GM12878 (cell line): ENCODE results near the gene ANKS4B. TPM values are rescaled to one million over a fixed set of nuclear protein-coding genes. Genes with fewer than 3 reads are reported as not detected.

Experiments used
- ATAC-seq: fragments of 200-7000 bp; cut with Tn5 transposase; 3 replicates; pipeline ENCODE4 v1.9.1; 2020; ENCODE audit warnings: mild to moderate bottlenecking, moderate library complexity
- BruUV-seq: library from RNA; stranded (reverse); fragments of 400-500 nt; replicated peaks from 2 replicates; lab custom pipeline; 2021; lab: Mats Ljungman, UMichigan
- CTCF ChIA-PET: fragments of 300-600 bp; sonication (Branson Sonifier 250); formaldehyde crosslinking; extraction: SDS; loops from one replicate; lab custom pipeline; 2021; ENCODE audit warnings: inconsistent platforms; lab: Yijun Ruan, JAX
- POLR2A ChIA-PET: fragments of 350-600 bp; formaldehyde crosslinking; extraction: SDS; loops from one replicate; lab custom pipeline; 2021; ENCODE audit warnings: inconsistent platforms; lab: Charles Lee
- RAD21 ChIA-PET: fragments of 300-600 bp; sonication (Branson Sonifier 250); formaldehyde crosslinking; loops from one replicate; lab custom pipeline; 2023; ENCODE audit warnings: antibody characterized with exemption; ENCODE audit not compliant: unreplicated experiment; lab: Charles Lee
- SMC1A ChIA-PET: fragments of 300-600 bp; sonication (Branson Sonifier 250); formaldehyde crosslinking; loops from one replicate; lab custom pipeline; 2023; ENCODE audit not compliant: unreplicated experiment, uncharacterized antibody; lab: Charles Lee
- DNase-seq: peaks from one replicate; pipeline ENCODE4 v3.0.0-alpha.2; 2011; ENCODE audit warnings: low read depth, low spot score
- FAIRE-seq: peaks from 3 replicates; lab custom pipeline; 2011; peaks lifted over from hg19 to GRCh38; lab: Jason Lieb, UNC
- H2AFZ ChIP-seq: 2 replicates; pipeline ENCODE4 v1.6.0; 2011; ENCODE audit warnings: low read depth, low read length, control low read depth; ENCODE audit not compliant: control insufficient read depth
- H3K27ac ChIP-seq: 2 replicates; pipeline ENCODE4 v1.5.1; 2011; ENCODE audit warnings: control low read depth; ENCODE audit not compliant: control insufficient read depth, insufficient read depth
- H3K27me3 ChIP-seq, 2 experiments: replicated peaks in 1 of 2; 2 replicates each; pipeline versions ENCODE4 v1.6.0 to v1.6.1; 2011; ENCODE audit warnings: low read length in 1 of 2; ENCODE audit not compliant: control insufficient read depth in 2 of 2, insufficient read depth in 2 of 2
- H3K36me3 ChIP-seq, 2 experiments: 2 replicates each; pipeline ENCODE4 v1.5.1; 2011; ENCODE audit warnings: low read length in 1 of 2; ENCODE audit not compliant: control insufficient read depth in 2 of 2, insufficient read depth in 2 of 2
- H3K4me1 ChIP-seq: 2 replicates; pipeline ENCODE4 v1.6.1; 2011; ENCODE audit warnings: mild to moderate bottlenecking, low read length, moderate library complexity, mixed read lengths; ENCODE audit not compliant: control insufficient read depth, insufficient read depth
- H3K4me2 ChIP-seq: 2 replicates; pipeline ENCODE4 v1.6.0; 2011; ENCODE audit warnings: control low read depth; ENCODE audit not compliant: control insufficient read depth, insufficient read depth
- H3K4me3 ChIP-seq: fragments of 200-600 bp; sonication (generic); 2 replicates; pipeline ENCODE4 v1.5.1; 2016
- H3K79me2 ChIP-seq: 2 replicates; pipeline ENCODE4 v1.6.0; 2011; ENCODE audit warnings: low read length; ENCODE audit not compliant: control insufficient read depth, insufficient read depth
- H3K9ac ChIP-seq: 2 replicates; pipeline ENCODE4 v1.8.0; 2011; ENCODE audit warnings: low read length, control low read depth, mixed read lengths; ENCODE audit not compliant: control insufficient read depth, insufficient read depth
- H3K9me3 ChIP-seq: replicated peaks from 3 replicates; pipeline ENCODE4 v1.5.1; 2011; ENCODE audit warnings: mild to moderate bottlenecking, low read length; ENCODE audit not compliant: control insufficient read depth, insufficient read depth
- H4K20me1 ChIP-seq: 2 replicates; pipeline ENCODE4 v1.6.0; 2011; ENCODE audit not compliant: control insufficient read depth, insufficient read depth
- CHD2 ChIP-seq: IDR thresholded peaks from 2 replicates; pipeline ENCODE4 v1.6.1; 2011; ENCODE audit warnings: low read depth, low read length, improper control_type of control experiment, borderline replicate concordance
- DPF2 ChIP-seq: fragments of 450-650 bp; IDR thresholded peaks from 2 replicates; pipeline ENCODE4 v1.6.1; 2017; ENCODE audit warnings: mild to moderate bottlenecking
- EP300 ChIP-seq, 2 experiments: fragments of 150-350 bp in 1 of 2; IDR thresholded peaks; 2 replicates each; pipeline ENCODE4 v1.6.1; 2011 to 2012; ENCODE audit warnings: low read depth in 2 of 2, low read length in 2 of 2, borderline replicate concordance in 1 of 2, improper control_type of control experiment in 1 of 2, inconsistent platforms in 1 of 2; ENCODE audit not compliant: control insufficient read depth in 1 of 2
- IKZF1 ChIP-seq: fragments of 450-650 bp; conservative IDR thresholded peaks from 2 replicates; pipeline ENCODE4 v1.6.1; 2017; ENCODE audit warnings: antibody characterized with exemption, mild to moderate bottlenecking
- IKZF2 ChIP-seq, 2 experiments: fragments of 450-650 bp; IDR thresholded peaks; 2 replicates each; pipeline ENCODE4 v1.6.1; 2017; ENCODE audit warnings: mild to moderate bottlenecking in 2 of 2, moderate library complexity in 2 of 2
- MTA2 ChIP-seq: fragments of 450-650 bp; IDR thresholded peaks from 2 replicates; pipeline ENCODE4 v1.6.1; 2016; ENCODE audit warnings: low read depth, mild to moderate bottlenecking, moderate library complexity
- MXI1 ChIP-seq: fragments of 150-350 bp; IDR thresholded peaks from 2 replicates; pipeline ENCODE4 v1.6.1; 2011; ENCODE audit warnings: low read depth, mild to moderate bottlenecking, inconsistent platforms, low read length, improper control_type of control experiment
- PAX5 ChIP-seq: IDR thresholded peaks from 2 replicates; pipeline ENCODE4 v1.6.1; 2011; ENCODE audit warnings: low read depth, low read length, borderline replicate concordance
- POU2F2 ChIP-seq: IDR thresholded peaks from 3 replicates; pipeline ENCODE4 v1.6.1; 2011; ENCODE audit warnings: low read depth, mild to moderate bottlenecking, low read length, borderline replicate concordance
- RAD51 ChIP-seq: fragments of 450-650 bp; IDR thresholded peaks from 2 replicates; pipeline ENCODE4 v1.6.1; 2016; ENCODE audit warnings: moderate library complexity, mild to moderate bottlenecking, inconsistent platforms
- SPI1 ChIP-seq: IDR thresholded peaks from 2 replicates; pipeline ENCODE4 v1.6.1; 2011; ENCODE audit warnings: low read depth, mild to moderate bottlenecking, low read length, moderate library complexity, borderline replicate concordance; ENCODE audit not compliant: insufficient read depth
- ZNF274 ChIP-seq: IDR thresholded peaks from one replicate; pipeline ENCODE4 v1.8.0; 2011; ENCODE audit not compliant: insufficient read length, insufficient read depth
- WGBS: methylation state at CpG from one replicate; pipeline ENCODE4 v1.1.6; 2016; ENCODE audit warnings: low lambda C conversion rate; ENCODE audit not compliant: insufficient replicate concordance, insufficient coverage; ENCODE audit errors: missing lambda C conversion rate; 5-methylcytosine and 5-hydroxymethylcytosine counted together
- in situ Hi-C: fragments of 300-500 bp; cut with MboI; formaldehyde crosslinking; loops from 9 replicates; pipeline ENCODE4 v1.14.3; 2018; ENCODE audit warnings: mixed read lengths
- intact Hi-C: fragments of 100-400 bp; cut with micrococcal nuclease; formaldehyde crosslinking; loops from one replicate; pipeline ENCODE4 v1.14.2; 2022; ENCODE audit not compliant: unreplicated experiment
- polyA plus RNA-seq, 11 experiments: library from polyadenylated mRNA; depleted of rRNA in 4 of 11; unstranded in 6 of 11; stranded (reverse) in 5 of 11; fragments of >200 nt; fragmentation: Nextera tagmentation in 4 of 11; fragmentation: Illumina TruSeq in 1 of 11; extraction: Ambion mirVana in 4 of 11; extraction: Trizol in 1 of 11; gene quantifications; 1 replicate in 1 of 11; 2 replicates in 10 of 11; pipeline versions ENCODE4 v1.2.1 to v1.2.3, GENCODE V29; 2011 to 2016; ENCODE audit warnings: inconsistent platforms in 2 of 11, missing spikeins in 2 of 11, low read depth in 1 of 11
- total RNA-seq, 4 experiments: library from RNA; depleted of rRNA in 3 of 4; stranded (reverse); fragments of >200 nt in 3 of 4; fragmentation: Illumina TruSeq in 1 of 4; extraction: Trizol in 1 of 4; gene quantifications; 2 replicates each; pipeline versions ENCODE4 v1.2.1 to v1.2.3, GENCODE V29; 2013 to 2021
- TF ChIP-seq, protein P1 (sequence below): fragments of 450-650 bp; formaldehyde crosslinking; IDR thresholded peaks from 2 replicates; pipeline ENCODE4 v1.4.0; 2022; ENCODE audit warnings: mild to moderate bottlenecking, moderate library complexity
- TF ChIP-seq, protein P2 (sequence below): fragments of 450-650 bp; IDR thresholded peaks from 2 replicates; pipeline ENCODE4 v1.6.1; 2016; ENCODE audit warnings: mild to moderate bottlenecking
- TF ChIP-seq, protein P3 (sequence below): fragments of 450-650 bp; IDR thresholded peaks from 2 replicates; pipeline ENCODE4 v1.6.1; 2014; ENCODE audit warnings: mild to moderate bottlenecking

Gene ANKS4B
- total and polyA plus RNA-seq, 10 of the 15 experiments (the other 5 are each of a cell fraction or from before 2014, with no cell fraction given): 0.01 to 0.11 (median 0.05) TPM; not detected in 6

DNA sequence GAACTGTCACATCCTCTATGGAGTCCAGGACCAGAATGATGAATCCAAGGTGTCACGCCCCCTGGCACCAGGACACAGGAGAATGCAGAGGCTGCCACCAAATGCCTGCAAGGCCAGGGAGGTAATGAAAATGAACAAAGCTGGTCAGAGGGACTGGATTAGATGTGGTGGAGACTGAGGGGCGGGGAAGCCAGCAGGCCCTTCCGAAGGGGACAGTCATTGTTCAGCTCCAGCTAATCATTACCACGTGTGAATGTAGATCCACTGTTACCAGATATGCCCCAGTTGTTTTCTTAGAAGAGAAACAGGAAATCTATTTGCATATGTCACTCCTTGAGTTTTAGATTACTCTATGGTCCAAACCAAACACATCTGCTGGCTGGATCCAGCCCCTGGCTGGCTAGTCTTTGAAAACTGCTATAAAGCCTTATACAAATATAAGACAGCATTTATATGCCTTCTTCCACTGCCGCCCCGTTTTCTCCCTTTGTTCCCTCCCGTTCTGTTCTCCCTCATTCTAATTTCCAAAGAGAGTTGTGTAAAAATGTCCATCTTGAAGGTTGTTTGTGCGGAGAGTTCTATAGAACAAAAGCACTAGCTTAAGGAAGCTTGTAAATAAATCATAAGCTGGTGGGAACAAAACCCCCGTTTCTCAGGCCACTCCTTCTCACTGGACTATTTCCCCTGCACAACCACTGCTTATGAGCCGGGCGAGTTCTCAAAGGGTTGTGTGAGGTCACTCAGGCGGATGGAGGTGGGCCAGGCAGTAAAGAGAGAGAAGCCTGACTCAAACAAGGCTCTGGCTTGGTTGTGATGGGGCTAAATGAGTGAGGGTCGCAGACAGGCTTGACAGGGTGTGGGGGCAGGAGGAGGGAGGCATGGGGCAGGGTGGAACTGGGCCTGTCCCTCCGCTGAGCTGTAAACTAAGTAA lies 30.4 kb downstream of the ANKS4B start:
- in situ Hi-C loops (no loop called here), intact Hi-C loops (no loop called here)
- Histone ChIP-seq H3K36me3 (no peaks in the 10 kb centered on the region), H3K27ac (no peak overlapping the region), H4K20me1 (no peaks in the 10 kb centered on the region), H3K9me3 (no peaks in the 10 kb centered on the region), H3K9ac (no peak overlapping the region), H2AFZ (no peak overlapping the region), H3K79me2 (no peaks in the 10 kb centered on the region), H3K4me1 (peaks cover 13% of the 10 kb centered on the region), H3K4me3 (no peak overlapping the region), H3K4me2 (peak overlapping the region; percentile 76), H3K27me3 (no peaks in the 10 kb centered on the region)
- POLR2A ChIA-PET: interaction anchor here (1.1 to 1.2 kb wide), 2 partner anchors 11 to 13 kb away, joined by 3 to 4 read pairs; no protein-coding TSS in a partner anchor
- BruUV-seq: no TSS peak
- CTCF ChIA-PET: interaction anchor here (0.7 to 4.4 kb wide), 8 partner anchors 10 to 107 kb away, joined by 3 to 20 read pairs (median 4); partner anchors contain the start of gene CRYM
- FAIRE-seq (peak; percentile 68), DNase-seq (peak; percentile 48), ATAC-seq (peak; percentile 94)
- 48% methylated on average over 14 of the region's 14 CpGs for whole genome bisulfite sequencing
- SMC1A ChIA-PET: interaction anchor here (1.0 to 4.4 kb wide), 2 partner anchors 9 to 11 kb away, joined by 4 to 49 read pairs; partner anchors contain the start of gene CRYM
- RAD21 ChIA-PET: interaction anchor here (0.7 to 1.7 kb wide), 4 partner anchors 9 to 39 kb away, joined by 3 to 5 read pairs (median 4); no protein-coding TSS in a partner anchor
- TF ChIP-seq EP300 (IDR thresholded peaks at IDR 0.05; ENCODE audit: borderline replicate concordance in 1 of 2, control insufficient read depth in 1 of 2, low read depth in 2 of 2, low read length in 2 of 2) (peak in 1 of 2 experiments; percentile 35; a peak in 1 of 4 replicates), PAX5 (no peak), MTA2 (peak; percentile 23; the same call in 1 of the 2 replicates), POU2F2 (peak; percentile 91; the same call in 2 of the 3 replicates), IKZF2 (IDR thresholded peaks at IDR 0.05) (peak in 1 of 2 experiments; percentile 32; a peak in 2 of 4 replicates), ZNF274 (no peak), MXI1 (0 out of 2 replicates have a peak, but pooled peaks have one; percentile 19), DPF2 (0 out of 2 replicates have a peak, but pooled peaks have one; percentile 23), IKZF1 (peak; percentile 35; the same call in 1 of the 2 replicates), RAD51 (peak; percentile 70; the same call in 1 of the 2 replicates), SPI1 (no peak), CHD2 (0 out of 2 replicates have a peak, but pooled peaks have one; percentile 22)
- TF ChIP-seq, protein P1, sequence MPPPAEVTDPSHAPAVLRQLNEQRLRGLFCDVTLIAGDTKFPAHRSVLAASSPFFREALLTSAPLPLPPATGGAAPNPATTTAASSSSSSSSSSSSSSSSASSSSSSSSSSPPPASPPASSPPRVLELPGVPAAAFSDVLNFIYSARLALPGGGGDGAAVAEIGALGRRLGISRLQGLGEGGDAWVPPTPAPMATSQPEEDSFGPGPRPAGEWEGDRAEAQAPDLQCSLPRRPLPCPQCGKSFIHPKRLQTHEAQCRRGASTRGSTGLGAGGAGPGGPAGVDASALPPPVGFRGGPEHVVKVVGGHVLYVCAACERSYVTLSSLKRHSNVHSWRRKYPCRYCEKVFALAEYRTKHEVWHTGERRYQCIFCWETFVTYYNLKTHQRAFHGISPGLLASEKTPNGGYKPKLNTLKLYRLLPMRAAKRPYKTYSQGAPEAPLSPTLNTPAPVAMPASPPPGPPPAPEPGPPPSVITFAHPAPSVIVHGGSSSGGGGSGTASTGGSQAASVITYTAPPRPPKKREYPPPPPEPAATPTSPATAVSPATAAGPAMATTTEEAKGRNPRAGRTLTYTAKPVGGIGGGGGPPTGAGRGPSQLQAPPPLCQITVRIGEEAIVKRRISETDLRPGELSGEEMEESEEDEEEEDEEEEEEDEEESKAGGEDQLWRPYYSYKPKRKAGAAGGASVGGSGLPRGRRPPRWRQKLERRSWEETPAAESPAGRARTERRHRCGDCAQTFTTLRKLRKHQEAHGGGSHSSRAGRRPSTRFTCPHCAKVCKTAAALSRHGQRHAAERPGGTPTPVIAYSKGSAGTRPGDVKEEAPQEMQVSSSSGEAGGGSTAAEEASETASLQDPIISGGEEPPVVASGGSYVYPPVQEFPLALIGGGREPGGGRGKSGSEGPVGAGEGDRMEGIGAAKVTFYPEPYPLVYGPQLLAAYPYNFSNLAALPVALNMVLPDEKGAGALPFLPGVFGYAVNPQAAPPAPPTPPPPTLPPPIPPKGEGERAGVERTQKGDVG (CRISPR knock-in tag): no peak
- TF ChIP-seq, protein P2, sequence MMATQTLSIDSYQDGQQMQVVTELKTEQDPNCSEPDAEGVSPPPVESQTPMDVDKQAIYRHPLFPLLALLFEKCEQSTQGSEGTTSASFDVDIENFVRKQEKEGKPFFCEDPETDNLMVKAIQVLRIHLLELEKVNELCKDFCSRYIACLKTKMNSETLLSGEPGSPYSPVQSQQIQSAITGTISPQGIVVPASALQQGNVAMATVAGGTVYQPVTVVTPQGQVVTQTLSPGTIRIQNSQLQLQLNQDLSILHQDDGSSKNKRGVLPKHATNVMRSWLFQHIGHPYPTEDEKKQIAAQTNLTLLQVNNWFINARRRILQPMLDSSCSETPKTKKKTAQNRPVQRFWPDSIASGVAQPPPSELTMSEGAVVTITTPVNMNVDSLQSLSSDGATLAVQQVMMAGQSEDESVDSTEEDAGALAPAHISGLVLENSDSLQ: peak; percentile 77
- TF ChIP-seq, protein P3, sequence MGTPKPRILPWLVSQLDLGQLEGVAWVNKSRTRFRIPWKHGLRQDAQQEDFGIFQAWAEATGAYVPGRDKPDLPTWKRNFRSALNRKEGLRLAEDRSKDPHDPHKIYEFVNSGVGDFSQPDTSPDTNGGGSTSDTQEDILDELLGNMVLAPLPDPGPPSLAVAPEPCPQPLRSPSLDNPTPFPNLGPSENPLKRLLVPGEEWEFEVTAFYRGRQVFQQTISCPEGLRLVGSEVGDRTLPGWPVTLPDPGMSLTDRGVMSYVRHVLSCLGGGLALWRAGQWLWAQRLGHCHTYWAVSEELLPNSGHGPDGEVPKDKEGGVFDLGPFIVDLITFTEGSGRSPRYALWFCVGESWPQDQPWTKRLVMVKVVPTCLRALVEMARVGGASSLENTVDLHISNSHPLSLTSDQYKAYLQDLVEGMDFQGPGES: no peak
